Keratinocyte (primary cell): ENCODE measurements around the gene LSAMP. TPM values are rescaled to one million over a fixed set of nuclear protein-coding genes. Genes with fewer than 3 reads are reported as not detected.

Source experiments
- DNase-seq: peaks from one replicate; pipeline ENCODE4 v3.0.0-alpha.2; 2011; ENCODE audit warnings: low read depth, missing footprints, low spot score
- FAIRE-seq: peaks from 2 replicates; lab custom pipeline; 2011; peaks lifted over from hg19 to GRCh38; lab: Jason Lieb, UNC
- H2AFZ ChIP-seq: 2 replicates; pipeline ENCODE4 v1.6.0; 2012; ENCODE audit warnings: low read length, control low read depth, inconsistent platforms; ENCODE audit not compliant: control insufficient read depth
- H3K27ac ChIP-seq: 2 replicates; pipeline ENCODE4 v1.5.1; 2011; ENCODE audit warnings: low read length; ENCODE audit not compliant: control insufficient read depth, insufficient read depth
- H3K27me3 ChIP-seq: 3 replicates; pipeline ENCODE4 v1.6.0; 2011; ENCODE audit warnings: low read length; ENCODE audit not compliant: control insufficient read depth, insufficient read depth; ENCODE audit errors: extremely low read depth
- H3K36me3 ChIP-seq, 2 experiments: 2 replicates in 1 of 2; 3 replicates in 1 of 2; pipeline ENCODE4 v1.5.1; 2011; ENCODE audit warnings: low read length in 2 of 2, mild to moderate bottlenecking in 1 of 2; ENCODE audit not compliant: control insufficient read depth in 2 of 2, insufficient read depth in 2 of 2; ENCODE audit errors: extremely low read depth in 1 of 2
- H3K4me1 ChIP-seq: 3 replicates; pipeline ENCODE4 v1.5.1; 2011; ENCODE audit warnings: low read length; ENCODE audit not compliant: control insufficient read depth, insufficient read depth; ENCODE audit errors: extremely low read depth
- H3K4me2 ChIP-seq: 3 replicates; pipeline ENCODE4 v1.6.0; 2011; ENCODE audit warnings: low read depth, low read length; ENCODE audit not compliant: control insufficient read depth, insufficient read depth; ENCODE audit errors: extremely low read depth
- H3K4me3 ChIP-seq, 3 experiments: fragments of 200-600 bp in 1 of 3; sonication (generic) in 1 of 3; 2 replicates in 2 of 3; 3 replicates in 1 of 3; pipeline ENCODE4 v1.5.1; 2011 to 2016; ENCODE audit warnings: low read length in 3 of 3, mild to moderate bottlenecking in 3 of 3, control low read depth in 2 of 3, inconsistent platforms in 1 of 3, low read depth in 1 of 3, mixed read lengths in 1 of 3, mixed run types in 1 of 3, moderate library complexity in 1 of 3; ENCODE audit not compliant: control insufficient read depth in 2 of 3, insufficient read depth in 2 of 3; ENCODE audit errors: extremely low read depth in 1 of 3
- H3K79me2 ChIP-seq: 2 replicates; pipeline ENCODE4 v1.6.0; 2012; ENCODE audit warnings: low read length; ENCODE audit not compliant: control insufficient read depth, insufficient read depth
- H3K9ac ChIP-seq: 3 replicates; pipeline ENCODE4 v1.6.0; 2011; ENCODE audit warnings: low read length; ENCODE audit not compliant: control insufficient read depth, insufficient read depth; ENCODE audit errors: extremely low read depth
- H3K9me1 ChIP-seq: 3 replicates; pipeline ENCODE4 v1.6.0; 2011; ENCODE audit warnings: low read length; ENCODE audit not compliant: control insufficient read depth, insufficient read depth; ENCODE audit errors: extremely low read depth
- H3K9me3 ChIP-seq: 2 replicates; pipeline ENCODE4 v1.5.1; 2012; ENCODE audit warnings: low read depth, low read length; ENCODE audit not compliant: control insufficient read depth
- H4K20me1 ChIP-seq: 3 replicates; pipeline ENCODE4 v1.6.0; 2011; ENCODE audit warnings: low read length; ENCODE audit not compliant: control insufficient read depth, insufficient read depth; ENCODE audit errors: extremely low read depth
- EZH2 ChIP-seq: IDR thresholded peaks from one replicate; pipeline ENCODE4 v1.6.1; 2012; ENCODE audit warnings: inconsistent platforms, mild to moderate bottlenecking, low read length, moderate library complexity
- dilution Hi-C: fragments of 300-500 bp; cut with MboI; formaldehyde crosslinking; loops from one replicate; pipeline ENCODE4 v1.7.0; 2020; ENCODE audit warnings: low sequenced_read_pairs; ENCODE audit not compliant: extremely low pct_ligation_motif_present
- polyA plus RNA-seq, 5 experiments: library from polyadenylated mRNA; depleted of rRNA in 3 of 5; stranded (reverse) in 3 of 5; stranded (forward) in 1 of 5; unstranded in 1 of 5; fragments of >200 nt; gene quantifications; 1 replicate in 1 of 5; 2 replicates in 3 of 5; 3 replicates in 1 of 5; pipeline versions ENCODE4 v1.2.1 to v1.2.3, GENCODE V29; 2011 to 2012; ENCODE audit warnings: missing spikeins in 2 of 5, low read depth in 1 of 5, low replicate concordance in 1 of 5
- TF ChIP-seq, protein P1 (sequence below), 3 experiments: IDR thresholded peaks in 1 of 3; conservative IDR thresholded peaks in 1 of 3; optimal IDR thresholded peaks in 1 of 3; 2 replicates in 2 of 3; 3 replicates in 1 of 3; pipeline versions ENCODE3 to v1.5.1; 2011; ENCODE audit warnings: low read length in 3 of 3, mild to moderate bottlenecking in 3 of 3, moderate library complexity in 2 of 3, control low read depth in 1 of 3, inconsistent platforms in 1 of 3; ENCODE audit not compliant: insufficient read depth in 2 of 3; ENCODE audit errors: extremely low read depth in 1 of 3

LSAMP gene
- polyA plus RNA-seq, 1 donor (not counting 4 experiments of a cell fraction or from before 2014, with no cell fraction given) = 0.12 TPM

DNA sequence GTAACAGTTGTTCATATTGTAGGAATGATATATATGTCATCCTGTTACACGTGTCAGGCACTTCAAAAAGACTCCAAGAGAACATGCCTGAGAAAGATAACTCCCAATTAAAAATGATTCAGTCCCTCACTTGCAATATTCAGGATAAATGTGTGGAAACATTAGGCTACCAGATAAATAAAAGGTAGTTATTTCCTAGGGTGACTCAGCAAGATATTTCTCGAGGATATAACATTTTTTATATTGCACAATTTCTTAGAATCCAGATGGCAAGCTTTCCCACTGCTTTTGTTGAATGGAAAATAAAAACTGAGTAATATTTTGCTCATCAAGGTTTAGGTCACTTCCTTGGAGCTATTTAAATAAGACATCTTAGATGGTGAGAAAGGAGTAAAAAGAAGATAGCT is 640.6 kb downstream of the LSAMP start:
- DNase-seq (no peak), FAIRE-seq (peak; percentile 78)
- peak overlapping the region; percentile 60 for H3K9ac ChIP-seq
- no peaks in the 10 kb centered on the region for H3K36me3 ChIP-seq
- H3K4me3 ChIP-seq = no peak overlapping the region
- no peaks in the 10 kb centered on the region for H4K20me1 ChIP-seq
- peak overlapping the region; percentile 83 for H3K27ac ChIP-seq
- no peak for TF ChIP-seq EZH2
- TF ChIP-seq, protein P1, sequence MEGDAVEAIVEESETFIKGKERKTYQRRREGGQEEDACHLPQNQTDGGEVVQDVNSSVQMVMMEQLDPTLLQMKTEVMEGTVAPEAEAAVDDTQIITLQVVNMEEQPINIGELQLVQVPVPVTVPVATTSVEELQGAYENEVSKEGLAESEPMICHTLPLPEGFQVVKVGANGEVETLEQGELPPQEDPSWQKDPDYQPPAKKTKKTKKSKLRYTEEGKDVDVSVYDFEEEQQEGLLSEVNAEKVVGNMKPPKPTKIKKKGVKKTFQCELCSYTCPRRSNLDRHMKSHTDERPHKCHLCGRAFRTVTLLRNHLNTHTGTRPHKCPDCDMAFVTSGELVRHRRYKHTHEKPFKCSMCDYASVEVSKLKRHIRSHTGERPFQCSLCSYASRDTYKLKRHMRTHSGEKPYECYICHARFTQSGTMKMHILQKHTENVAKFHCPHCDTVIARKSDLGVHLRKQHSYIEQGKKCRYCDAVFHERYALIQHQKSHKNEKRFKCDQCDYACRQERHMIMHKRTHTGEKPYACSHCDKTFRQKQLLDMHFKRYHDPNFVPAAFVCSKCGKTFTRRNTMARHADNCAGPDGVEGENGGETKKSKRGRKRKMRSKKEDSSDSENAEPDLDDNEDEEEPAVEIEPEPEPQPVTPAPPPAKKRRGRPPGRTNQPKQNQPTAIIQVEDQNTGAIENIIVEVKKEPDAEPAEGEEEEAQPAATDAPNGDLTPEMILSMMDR (optimal IDR thresholded peaks at IDR 0.05 in 1 of 3, IDR thresholded peaks at IDR 0.05 in 1 of 3, conservative IDR thresholded peaks at IDR 0.05 in 1 of 3; ENCODE audit: extremely low read depth in 1 of 3, insufficient read depth in 2 of 3, low read length in 3 of 3) = no peak
- H3K79me2 ChIP-seq = no peaks in the 10 kb centered on the region
- no peaks in the 10 kb centered on the region for H3K27me3 ChIP-seq
- dilution Hi-C loops = no loop called here
- H3K4me2 ChIP-seq = peak overlapping the region; percentile 37
- H3K4me1 ChIP-seq = peaks cover 24% of the 10 kb centered on the region
- H2AFZ ChIP-seq = peak overlapping the region; percentile 54
- H3K9me3 ChIP-seq = no peaks in the 10 kb centered on the region
- no peaks in the 10 kb centered on the region for H3K9me1 ChIP-seq

DNA sequence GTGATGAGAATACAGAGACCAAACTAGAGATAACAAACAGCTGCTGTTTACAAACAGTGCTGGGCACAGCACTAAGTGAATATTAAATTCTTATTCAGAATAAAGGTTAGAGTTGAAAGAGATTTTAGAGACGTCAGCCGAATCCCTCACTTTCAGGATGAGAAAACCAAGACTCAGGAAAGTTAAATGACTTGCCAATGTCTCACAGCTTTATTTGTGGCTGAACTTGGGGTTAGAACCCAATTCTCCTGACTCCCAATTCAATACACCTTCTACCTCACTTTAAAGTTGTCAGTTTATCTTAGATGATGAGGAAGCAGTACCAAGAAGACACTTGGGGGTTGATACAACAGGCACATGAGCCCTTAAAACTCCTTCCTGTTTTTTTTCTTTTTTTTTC is 641.1 kb downstream of the LSAMP start:
- Histone ChIP-seq H3K9me3 (no peaks in the 10 kb centered on the region), H3K4me2 (peak overlapping the region; percentile 12), H3K27me3 (no peaks in the 10 kb centered on the region), H4K20me1 (no peaks in the 10 kb centered on the region), H3K36me3 (no peaks in the 10 kb centered on the region), H3K4me3 (no peak overlapping the region), H3K9ac (peak overlapping the region; percentile 60), H3K27ac (peak overlapping the region; percentile 83), H2AFZ (peak overlapping the region; percentile 45), H3K9me1 (no peaks in the 10 kb centered on the region), H3K4me1 (peaks cover 24% of the 10 kb centered on the region), H3K79me2 (no peaks in the 10 kb centered on the region)
- dilution Hi-C loops = no loop called here
- DNase-seq (no peak), FAIRE-seq (no peak)
- TF ChIP-seq, protein P1 (optimal IDR thresholded peaks at IDR 0.05 in 1 of 3, IDR thresholded peaks at IDR 0.05 in 1 of 3, conservative IDR thresholded peaks at IDR 0.05 in 1 of 3; ENCODE audit: extremely low read depth in 1 of 3, insufficient read depth in 2 of 3, low read length in 3 of 3) = no peak
- no peak for TF ChIP-seq EZH2
